Thymus (tissue), 11 donors: ENCODE data around the gene CREBL2. TPM values are rescaled to one million over a fixed set of nuclear protein-coding genes. Genes with fewer than 3 reads are reported as not detected.
"Not testable (repeated sequence)": the region's sequence is repeated elsewhere in the genome, so short reads cannot be mapped to it uniquely, and the experiment has no call there.

Experiments
- DNase-seq, 9 donors: peaks; one replicate each; pipeline ENCODE4 v3.0.0-alpha.2; 2013; ENCODE audit warnings: low spot score in 9 of 9, low read depth in 6 of 9, missing footprints in 1 of 9
- H3K27ac ChIP-seq, 2 donors: one replicate each; pipeline ENCODE4 v1.5.1; 2013; ENCODE audit warnings: control low read depth in 1 of 2, low read depth in 1 of 2, low read length in 1 of 2, mild to moderate bottlenecking in 1 of 2, moderate library complexity in 1 of 2
- H3K27me3 ChIP-seq, 2 donors: one replicate each; pipeline ENCODE4 v1.5.1; 2013; ENCODE audit warnings: low read length in 1 of 2; ENCODE audit not compliant: control insufficient read depth in 2 of 2, insufficient read depth in 1 of 2
- H3K36me3 ChIP-seq, 2 donors: one replicate each; pipeline ENCODE4 v1.5.1; 2013; ENCODE audit warnings: low read length in 1 of 2, mild to moderate bottlenecking in 1 of 2, moderate library complexity in 1 of 2; ENCODE audit not compliant: control insufficient read depth in 2 of 2, insufficient read depth in 2 of 2
- H3K4me1 ChIP-seq, 2 donors: one replicate each; pipeline ENCODE4 v1.5.1; 2013; ENCODE audit warnings: low read length in 2 of 2; ENCODE audit not compliant: control insufficient read depth in 2 of 2, insufficient read depth in 2 of 2
- H3K4me3 ChIP-seq, 2 donors: one replicate each; pipeline ENCODE4 v1.5.1; 2013; ENCODE audit warnings: low read length in 2 of 2, control low read depth in 1 of 2, mild to moderate bottlenecking in 1 of 2
- H3K9me3 ChIP-seq, 2 donors: one replicate each; pipeline ENCODE4 v1.5.1; 2013; ENCODE audit warnings: low read length in 1 of 2, mild to moderate bottlenecking in 1 of 2; ENCODE audit not compliant: control insufficient read depth in 2 of 2, insufficient read depth in 1 of 2
- WGBS: extraction: QIAGEN DNeasy Blood & Tissue Kit; methylation state at CpG from one replicate; pipeline ENCODE4 v1.1.7; 2013; 5-methylcytosine and 5-hydroxymethylcytosine counted together
- polyA plus RNA-seq: library from polyadenylated mRNA; stranded (reverse); fragments of 200-250 nt; gene quantifications from one replicate; pipeline ENCODE4 v1.2.3, GENCODE V29; 2013
- total RNA-seq: library from RNA; stranded (reverse); fragments of 120-200 nt; gene quantifications from one replicate; pipeline ENCODE4 v1.2.4, GENCODE V29; 2013
- donor health status: healthy.

Gene CREBL2
- total and polyA plus RNA-seq, 2 donors: 20.7 to 29.3 TPM

GRCh38 chr12:12639995-12640394 lies 28.3 kb downstream of the CREBL2 start:
- WGBS: 98% methylated on average over 4 of the region's 4 CpGs
- not testable (repeated sequence) for H3K4me1 ChIP-seq, DNase-seq, H3K27ac ChIP-seq, H3K27me3 ChIP-seq, H3K9me3 ChIP-seq, H3K4me3 ChIP-seq
- H3K36me3 ChIP-seq: peaks cover 27 to 57% of the 10 kb centered on the region in 2 donors

- peaks cover 25 to 49% of the 10 kb centered on the region in 2 donors for H3K36me3 ChIP-seq
- no peak overlapping the region for H3K4me3 ChIP-seq
- H3K4me1 ChIP-seq: no peaks in the 10 kb centered on the region
- H3K27me3 ChIP-seq: no peaks in the 10 kb centered on the region
- DNase-seq: no peak
- H3K27ac ChIP-seq: no peak overlapping the region
- no peaks in the 10 kb centered on the region for H3K9me3 ChIP-seq
- 99% methylated on average over 2 of the region's 2 CpGs for WGBS
Measured at GRCh38 chr12:12641650-12642049, 30.0 kb downstream of the CREBL2 start.

GRCh38 chr12:12642916-12643315 lies 31.2 kb downstream of the CREBL2 start:
- no peak for DNase-seq
- 97% methylated on average over 3 of the region's 3 CpGs for WGBS
- H3K4me1 ChIP-seq: no peaks in the 10 kb centered on the region

GRCh38 chr12:12645485-12645884 lies 33.8 kb downstream of the CREBL2 start:
- no peaks in the 10 kb centered on the region for H3K4me1 ChIP-seq
- peaks cover 14 to 21% of the 10 kb centered on the region in 2 donors for H3K36me3 ChIP-seq
- H3K4me3 ChIP-seq: no peak overlapping the region
- no peaks in the 10 kb centered on the region for H3K27me3 ChIP-seq
- H3K27ac ChIP-seq: no peak overlapping the region
- peaks cover 5 to 24% of the 10 kb centered on the region in 2 donors for H3K9me3 ChIP-seq
- peak in 8 of 9 donors; percentile 13 to 67 (median 26) for DNase-seq
- 76% methylated on average over 3 of the region's 3 CpGs for WGBS

More at GRCh38 chr12:12642916-12643315, 31.2 kb downstream of the CREBL2 start:
- peaks cover 16 to 36% of the 10 kb centered on the region in 2 donors for H3K36me3 ChIP-seq
- H3K27ac ChIP-seq: no peak overlapping the region
- no peaks in the 10 kb centered on the region for H3K27me3 ChIP-seq
- H3K9me3 ChIP-seq: peaks cover 0 to 8% of the 10 kb centered on the region in 2 donors
- no peak overlapping the region for H3K4me3 ChIP-seq

- H3K36me3 ChIP-seq: peaks cover 14 to 21% of the 10 kb centered on the region in 2 donors
- not testable (repeated sequence) for H3K4me1 ChIP-seq, DNase-seq, H3K27ac ChIP-seq, H3K4me3 ChIP-seq, H3K27me3 ChIP-seq
- H3K9me3 ChIP-seq: peaks cover 5 to 24% of the 10 kb centered on the region in 2 donors
- WGBS: 94% methylated on average over 6 of the region's 6 CpGs
Measured at GRCh38 chr12:12645968-12646367, 34.3 kb downstream of the CREBL2 start.

DNA sequence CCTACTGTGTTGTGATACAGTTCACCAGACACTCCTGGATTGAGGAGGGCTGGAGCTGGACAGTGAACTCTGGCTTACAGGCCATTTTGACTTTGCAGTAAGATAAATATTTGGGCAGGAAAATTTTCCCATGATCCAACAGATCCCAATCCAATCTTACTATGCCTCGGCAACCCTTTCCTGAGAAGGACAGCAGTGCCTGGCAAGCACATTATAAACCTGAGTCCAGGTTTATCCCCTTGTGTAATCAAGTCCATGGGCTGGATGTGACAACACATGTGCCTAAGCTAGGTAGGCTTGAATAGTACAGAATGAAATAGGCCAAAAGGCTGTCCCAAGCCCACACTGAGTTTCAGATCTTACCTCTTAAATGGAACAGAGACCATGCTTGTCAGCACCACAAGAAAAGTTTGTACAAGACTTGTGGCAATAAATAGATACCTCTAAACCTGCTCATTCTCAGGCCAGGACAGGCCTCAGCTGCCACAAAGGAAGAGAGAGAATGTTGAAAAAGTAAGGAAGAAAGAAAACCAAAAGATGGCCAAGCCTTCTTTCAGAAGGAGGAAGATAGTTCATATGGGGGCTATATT lies 34.9 kb downstream of the CREBL2 start:
- Histone ChIP-seq H3K9me3 (peaks cover 5 to 24% of the 10 kb centered on the region in 2 donors), H3K27me3 (no peaks in the 10 kb centered on the region), H3K4me3 (no peak overlapping the region), H3K36me3 (peaks cover 14 to 18% of the 10 kb centered on the region in 2 donors), H3K27ac (no peak overlapping the region), H3K4me1 (no peaks in the 10 kb centered on the region)
- no peak for DNase-seq
- 95% methylated on average over 1 of the region's 1 CpG for WGBS

DNA sequence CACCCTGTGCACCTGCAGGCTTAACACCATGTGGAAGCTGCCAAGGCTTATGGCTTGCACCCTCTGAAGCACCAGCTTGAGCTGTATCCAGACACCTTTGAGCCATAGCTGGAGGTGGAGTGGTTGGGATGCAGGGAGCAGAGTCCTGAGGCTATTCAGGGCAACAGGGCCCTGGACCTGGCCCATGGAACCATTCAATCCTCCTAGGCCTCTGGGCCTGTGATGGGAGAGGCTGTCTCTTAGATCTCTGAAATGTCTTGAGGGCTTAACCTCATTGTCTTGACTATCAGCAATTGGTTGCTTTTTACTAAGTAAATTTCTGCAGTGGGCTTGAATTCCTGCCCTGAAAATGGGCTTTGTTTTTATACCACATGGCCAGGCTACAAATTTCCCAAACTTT lies 36.6 kb downstream of the CREBL2 start:
- DNase-seq: no peak
- Histone ChIP-seq H3K9me3 (peaks cover 5 to 24% of the 10 kb centered on the region in 2 donors), H3K4me3 (no peak overlapping the region), H3K4me1 (no peaks in the 10 kb centered on the region), H3K36me3 (peaks cover 2 to 10% of the 10 kb centered on the region in 2 donors), H3K27me3 (no peaks in the 10 kb centered on the region), H3K27ac (no peak overlapping the region)

- Histone ChIP-seq H3K4me1 (no peaks in the 10 kb centered on the region), H3K9me3 (peaks cover 5 to 24% of the 10 kb centered on the region in 2 donors), H3K27me3 (no peaks in the 10 kb centered on the region), H3K36me3 (peaks cover 2 to 13% of the 10 kb centered on the region in 2 donors), H3K27ac (no peak overlapping the region), H3K4me3 (no peak overlapping the region)
- DNase-seq: no peak
Measured at GRCh38 chr12:12648951-12649650, 37.4 kb downstream of the CREBL2 start.

DNA sequence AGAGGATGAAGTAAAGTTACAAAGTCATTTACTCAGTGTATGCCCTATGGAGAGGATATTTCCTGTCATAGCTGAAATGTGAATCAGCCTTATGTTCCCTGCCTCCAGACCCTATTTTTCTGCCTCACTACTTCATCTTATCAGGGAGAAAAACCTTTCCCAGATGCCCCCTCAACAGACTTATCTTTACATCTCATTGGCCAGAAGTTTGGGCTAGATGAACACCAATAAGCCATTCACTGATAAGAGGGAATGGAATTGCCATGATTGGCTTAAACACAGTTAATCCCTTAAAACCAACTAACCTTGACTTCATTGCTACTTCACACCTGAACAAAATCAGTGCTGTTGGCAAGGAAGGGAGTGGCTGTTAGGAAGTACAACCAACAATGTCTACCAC lies 40.1 kb downstream of the CREBL2 start:
- no peak overlapping the region for H3K27ac ChIP-seq
- no peak for DNase-seq
- H3K36me3 ChIP-seq: peaks cover 0 to 8% of the 10 kb centered on the region in 2 donors
- H3K4me1 ChIP-seq: no peaks in the 10 kb centered on the region
- H3K27me3 ChIP-seq: no peaks in the 10 kb centered on the region
- peaks cover 5 to 24% of the 10 kb centered on the region in 2 donors for H3K9me3 ChIP-seq
- H3K4me3 ChIP-seq: no peak overlapping the region
